ENCODE results near the gene FBXO34.

Gene FBXO34

DNA sequence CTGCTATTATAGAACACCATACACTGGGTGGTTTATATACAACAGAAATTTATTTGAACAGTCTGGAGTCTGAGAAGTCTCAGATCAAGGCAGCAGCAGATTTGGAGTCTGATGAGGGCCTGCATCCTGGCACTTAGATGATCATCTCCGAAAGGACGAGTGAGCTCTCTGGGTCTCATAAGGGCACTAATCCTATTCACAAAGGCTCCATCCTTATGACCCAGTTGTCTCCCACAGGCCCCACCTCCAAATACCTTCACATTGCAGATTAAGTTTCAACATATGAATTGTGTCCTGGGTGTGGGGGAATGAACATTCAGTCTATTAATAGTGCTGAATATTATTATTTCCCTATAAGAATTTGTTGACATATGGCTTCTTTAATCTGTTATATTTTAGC, 53.6 kb downstream of the FBXO34 start:
- TF ChIP-seq EZH2phosphoT487 (IDR thresholded peaks at IDR 0.05; ENCODE audit: borderline replicate concordance), result no peak
- TF ChIP-seq CTCF (conservative IDR thresholded peaks at IDR 0.05; ENCODE audit: low read length), result no peak
- no peaks in the 10 kb centered on the region for H3K4me1 ChIP-seq (ENCODE audit: insufficient read depth, low read length, poor library complexity, severe bottlenecking)
- peaks cover 90% of the 10 kb centered on the region for H3K79me2 ChIP-seq (ENCODE audit: insufficient read depth, low read length)
- no peak overlapping the region for H3K9ac ChIP-seq (ENCODE audit: low read depth, low read length, poor library complexity, severe bottlenecking)
- H3K36me3 ChIP-seq (ENCODE audit: insufficient read depth, low read length), result peaks cover 5% of the 10 kb centered on the region
- H3K4me2 ChIP-seq (ENCODE audit: low read depth, low read length, poor library complexity, severe bottlenecking), result no peak overlapping the region
- H3K9me2 ChIP-seq (replicated peaks; ENCODE audit: low read depth, low read length), result no peaks in the 10 kb centered on the region
- H3K9me3 ChIP-seq (ENCODE audit: insufficient read depth, low read depth, low read length), result no peaks in the 10 kb centered on the region
- no peak overlapping the region for H3K4me3 ChIP-seq (ENCODE audit: low read length, poor library complexity, severe bottlenecking)
- no peaks in the 10 kb centered on the region for H3K27me3 ChIP-seq (ENCODE audit: insufficient read depth, low read length, poor library complexity, severe bottlenecking)
- no peaks in the 10 kb centered on the region for H3F3A ChIP-seq (ENCODE audit: low read depth)
- H4K20me1 ChIP-seq (ENCODE audit: insufficient read depth, low read length, poor library complexity, severe bottlenecking), result peaks cover 39% of the 10 kb centered on the region
- no peak overlapping the region for H2AFZ ChIP-seq (ENCODE audit: low read length)

- peaks cover 88% of the 10 kb centered on the region for H3K79me2 ChIP-seq (ENCODE audit: insufficient read depth, low read length)
- peaks cover 5% of the 10 kb centered on the region for H3K36me3 ChIP-seq (ENCODE audit: insufficient read depth, low read length)
- no peaks in the 10 kb centered on the region for H3K9me3 ChIP-seq (ENCODE audit: insufficient read depth, low read depth, low read length)
- no peak overlapping the region for H3K9ac ChIP-seq (ENCODE audit: low read depth, low read length, poor library complexity, severe bottlenecking)
- no peak overlapping the region for H2AFZ ChIP-seq (ENCODE audit: low read length)
- no peaks in the 10 kb centered on the region for H3K9me2 ChIP-seq (replicated peaks; ENCODE audit: low read depth, low read length)
- no peaks in the 10 kb centered on the region for H3F3A ChIP-seq (ENCODE audit: low read depth)
- H3K27me3 ChIP-seq (ENCODE audit: insufficient read depth, low read length, poor library complexity, severe bottlenecking), result no peaks in the 10 kb centered on the region
- H3K4me1 ChIP-seq (ENCODE audit: insufficient read depth, low read length, poor library complexity, severe bottlenecking), result peaks cover 7% of the 10 kb centered on the region
- no peak overlapping the region for H3K4me2 ChIP-seq (ENCODE audit: low read depth, low read length, poor library complexity, severe bottlenecking)
- peaks cover 53% of the 10 kb centered on the region for H4K20me1 ChIP-seq (ENCODE audit: insufficient read depth, low read length, poor library complexity, severe bottlenecking)
- TF ChIP-seq CTCF (conservative IDR thresholded peaks at IDR 0.05; ENCODE audit: low read length) (no peak), EZH2phosphoT487 (IDR thresholded peaks at IDR 0.05; ENCODE audit: borderline replicate concordance) (no peak)
- H3K4me3 ChIP-seq (ENCODE audit: low read length, poor library complexity, severe bottlenecking), result no peak overlapping the region
Measured at GRCh38 chr14:55327179-55327578, 56.0 kb downstream of the FBXO34 start.

- no peaks in the 10 kb centered on the region for H3K9me2 ChIP-seq (replicated peaks; ENCODE audit: low read depth, low read length)
- no peak overlapping the region for H3K4me2 ChIP-seq (ENCODE audit: low read depth, low read length, poor library complexity, severe bottlenecking)
- H3K27me3 ChIP-seq (ENCODE audit: insufficient read depth, low read length, poor library complexity, severe bottlenecking), result no peaks in the 10 kb centered on the region
- H4K20me1 ChIP-seq (ENCODE audit: insufficient read depth, low read length, poor library complexity, severe bottlenecking), result peaks cover 65% of the 10 kb centered on the region
- no peak overlapping the region for H2AFZ ChIP-seq (ENCODE audit: low read length)
- H3K4me1 ChIP-seq (ENCODE audit: insufficient read depth, low read length, poor library complexity, severe bottlenecking), result peaks cover 18% of the 10 kb centered on the region
- no peaks in the 10 kb centered on the region for H3K9me3 ChIP-seq (ENCODE audit: insufficient read depth, low read depth, low read length)
- H3F3A ChIP-seq (ENCODE audit: low read depth), result no peaks in the 10 kb centered on the region
- no peak overlapping the region for H3K9ac ChIP-seq (ENCODE audit: low read depth, low read length, poor library complexity, severe bottlenecking)
- H3K79me2 ChIP-seq (ENCODE audit: insufficient read depth, low read length), result peaks cover 91% of the 10 kb centered on the region
- H3K36me3 ChIP-seq (ENCODE audit: insufficient read depth, low read length), result peaks cover 5% of the 10 kb centered on the region
- H3K4me3 ChIP-seq (ENCODE audit: low read length, poor library complexity, severe bottlenecking), result no peak overlapping the region
- no peak for TF ChIP-seq CTCF (conservative IDR thresholded peaks at IDR 0.05; ENCODE audit: low read length)
- TF ChIP-seq EZH2phosphoT487 (IDR thresholded peaks at IDR 0.05; ENCODE audit: borderline replicate concordance), result no peak
Measured at GRCh38 chr14:55328317-55328716, 57.1 kb downstream of the FBXO34 start.
